Head of caudate nucleus (tissue), 42 donors: Measurements from ENCODE around the gene LENG1.
"Not testable (repeated sequence)": the region's sequence is repeated elsewhere in the genome, so short reads cannot be mapped to it uniquely, and the experiment has no call there.

Experiments used
- DNase-seq, 42 donors: peaks; one replicate each; pipeline versions ENCODE4 v3.0.0 to v3.0.0-alpha.2; 2020 to 2021; ENCODE audit warnings: mixed read lengths in 7 of 42
- intact Hi-C: fragments of 100-400 bp; cut with DNase I; formaldehyde crosslinking; loops from one replicate; pipeline ENCODE4 v1.15.0; 2022

Gene LENG1

GRCh38 chr19:54159352-54160181, at the start of gene LENG1:
Gene LENG1, minus strand, starts transcription at chr19:54159721. Its CDS starts 26 bp downstream, at chr19:54159695.
- DNase-seq = peak; percentile 98 to 100 (median 100)
- intact Hi-C loops = no loop called here

- DNase-seq = no peak
- intact Hi-C loops = no loop called here
Observed at GRCh38 chr19:54208784-54209057, 49.2 kb upstream of the LENG1 start.

GRCh38 chr19:54207983-54208783, 48.7 kb upstream of the LENG1 start:
- intact Hi-C loops = no loop called here
- DNase-seq = peak in 34 of 42 donors; percentile 10 to 76 (median 50)

- intact Hi-C loops = no loop called here
Observed at GRCh38 chr19:54207676-54207982, 48.1 kb upstream of the LENG1 start.

GRCh38 chr19:54207193-54207592, 47.7 kb upstream of the LENG1 start:
- DNase-seq, intact Hi-C loops: not testable (repeated sequence)

More at GRCh38 chr19:54207676-54207982, 48.1 kb upstream of the LENG1 start:
- DNase-seq = no peak

GRCh38 chr19:54206831-54207177, 47.3 kb upstream of the LENG1 start:
- intact Hi-C loops = no loop called here
- no peak for DNase-seq

- intact Hi-C loops = no loop called here
- no peak for DNase-seq
Observed at GRCh38 chr19:54206030-54206830, 46.7 kb upstream of the LENG1 start.

GRCh38 chr19:54204767-54205468, 45.4 kb upstream of the LENG1 start:
- DNase-seq = no peak
- intact Hi-C loops = no loop called here

- no peak for DNase-seq
- intact Hi-C loops = no loop called here
Observed at GRCh38 chr19:54203151-54203611, 43.7 kb upstream of the LENG1 start.

- DNase-seq = no peak
- intact Hi-C loops = no loop called here
Observed at GRCh38 chr19:54201980-54202379, 42.5 kb upstream of the LENG1 start.

GRCh38 chr19:54201172-54201701, 41.7 kb upstream of the LENG1 start:
- intact Hi-C loops = no loop called here
- no peak for DNase-seq

- intact Hi-C loops = no loop called here
- no peak for DNase-seq
Observed at GRCh38 chr19:54199401-54199800, 39.9 kb upstream of the LENG1 start.

GRCh38 chr19:54197121-54197520, 37.6 kb upstream of the LENG1 start:
- intact Hi-C loops = no loop called here
- DNase-seq = no peak

GRCh38 chr19:54196536-54196935, 37.0 kb upstream of the LENG1 start:
- DNase-seq = no peak
- intact Hi-C loops = no loop called here

GRCh38 chr19:54194463-54194862, 34.9 kb upstream of the LENG1 start:
- intact Hi-C loops, DNase-seq: not testable (repeated sequence)

- intact Hi-C loops = no loop called here
- no peak for DNase-seq
Observed at GRCh38 chr19:54193011-54193410, 33.5 kb upstream of the LENG1 start.

GRCh38 chr19:54191811-54192453, 32.4 kb upstream of the LENG1 start:
- intact Hi-C loops = no loop called here

GRCh38 chr19:54191011-54191810, 31.7 kb upstream of the LENG1 start, which contains the start of gene TSEN34:
Gene TSEN34, plus strand, starts transcription at chr19:54191308. Its CDS starts 57 bp downstream, at chr19:54191365.
- DNase-seq = peak in 40 of 42 donors; percentile 64 to 93 (median 86)
- intact Hi-C loops = no loop called here

More at GRCh38 chr19:54191811-54192453, 32.4 kb upstream of the LENG1 start:
- no peak for DNase-seq
